RWPE2 (cell line): ENCODE data around the gene LRRC2.

Experiments used
- ATAC-seq: fragments of 200-7000 bp; cut with Tn5 transposase; 3 replicates; pipeline ENCODE4 v1.9.1; 2021; ENCODE audit warnings: low read depth
- DNase-seq: peaks from one replicate; pipeline ENCODE4 v3.0.0-alpha.2; 2020; ENCODE audit warnings: low spot score
- H3K27ac ChIP-seq: fragments of 450-650 bp; 2 replicates; pipeline ENCODE4 v1.5.1; 2017; ENCODE audit warnings: mild to moderate bottlenecking; ENCODE audit not compliant: poor library complexity, severe bottlenecking
- H3K27me3 ChIP-seq: fragments of 250-450 bp; sonication (Bioruptor Pico); 2 replicates; pipeline ENCODE4 v1.5.1; 2021; ENCODE audit warnings: mild to moderate bottlenecking, moderate library complexity; ENCODE audit not compliant: insufficient read depth, poor library complexity, severe bottlenecking
- H3K36me3 ChIP-seq: fragments of 250-450 bp; sonication (Bioruptor Pico); 2 replicates; pipeline ENCODE4 v1.5.1; 2020; ENCODE audit warnings: low read depth, mild to moderate bottlenecking, moderate library complexity
- H3K4me1 ChIP-seq: fragments of 250-450 bp; sonication (Bioruptor Pico); 2 replicates; pipeline ENCODE4 v1.5.1; 2021; ENCODE audit warnings: mild to moderate bottlenecking, moderate library complexity; ENCODE audit not compliant: insufficient read depth, poor library complexity, severe bottlenecking
- H3K4me3 ChIP-seq: fragments of 250-450 bp; sonication (Bioruptor Pico); 2 replicates; pipeline ENCODE4 v1.5.1; 2021; ENCODE audit warnings: mild to moderate bottlenecking, moderate library complexity; ENCODE audit not compliant: severe bottlenecking
- H3K9me3 ChIP-seq: fragments of 250-450 bp; sonication (Bioruptor Pico); 2 replicates; pipeline ENCODE4 v1.5.1; 2021; ENCODE audit warnings: mild to moderate bottlenecking, moderate library complexity; ENCODE audit not compliant: severe bottlenecking
- TF ChIP-seq, protein P1 (sequence below): fragments of 450-650 bp; IDR thresholded peaks from one replicate; pipeline ENCODE4 v1.5.1; 2017; ENCODE audit warnings: mild to moderate bottlenecking, moderate library complexity; ENCODE audit not compliant: poor library complexity, severe bottlenecking

LRRC2 gene

DNA sequence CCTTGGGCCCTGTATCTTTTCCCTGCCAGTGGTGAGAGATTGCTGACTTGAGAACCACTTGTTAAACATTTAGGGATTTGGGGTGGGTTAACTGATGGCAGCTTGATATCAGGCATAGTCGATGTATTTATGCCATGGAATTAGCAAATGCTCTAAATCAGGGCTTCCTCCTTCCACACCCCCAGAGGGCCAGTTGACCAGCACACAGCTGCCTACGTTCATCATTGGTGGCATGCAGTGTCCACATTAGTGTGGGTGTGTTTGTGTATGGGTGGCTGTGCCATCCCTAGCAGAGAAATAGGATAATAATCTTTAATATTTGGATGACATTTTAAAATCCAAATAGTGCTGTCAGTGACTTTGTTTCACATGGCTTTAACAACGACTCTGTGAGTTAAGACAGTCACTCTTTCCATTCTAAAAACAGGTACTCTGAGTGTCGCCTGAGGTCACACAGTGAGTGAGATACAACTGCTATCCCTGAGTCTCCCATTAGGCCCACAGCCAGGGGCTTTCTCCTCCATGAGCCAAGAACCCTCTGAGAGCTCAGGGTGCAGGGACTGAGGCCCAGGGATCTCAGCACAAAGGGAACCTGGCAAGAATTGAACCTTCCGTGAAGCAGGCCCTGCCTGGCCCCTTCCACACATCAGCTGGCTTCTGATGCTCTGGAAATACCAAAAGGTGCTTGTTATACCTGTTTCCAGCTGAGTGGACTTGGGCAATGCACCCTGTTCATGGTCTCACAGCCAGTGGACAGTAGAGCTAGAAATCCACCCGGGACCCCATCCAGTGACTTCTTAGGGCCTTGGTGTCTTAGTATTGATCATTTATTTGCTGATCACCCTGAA lies 97.1 kb downstream of the LRRC2 start:
- Histone ChIP-seq H3K36me3 (no peaks in the 10 kb centered on the region), H3K4me3 (no peak overlapping the region), H3K4me1 (no peaks in the 10 kb centered on the region), H3K9me3 (no peaks in the 10 kb centered on the region), H3K27me3 (peaks cover 17% of the 10 kb centered on the region), H3K27ac (no peak overlapping the region)
- TF ChIP-seq, protein P1, sequence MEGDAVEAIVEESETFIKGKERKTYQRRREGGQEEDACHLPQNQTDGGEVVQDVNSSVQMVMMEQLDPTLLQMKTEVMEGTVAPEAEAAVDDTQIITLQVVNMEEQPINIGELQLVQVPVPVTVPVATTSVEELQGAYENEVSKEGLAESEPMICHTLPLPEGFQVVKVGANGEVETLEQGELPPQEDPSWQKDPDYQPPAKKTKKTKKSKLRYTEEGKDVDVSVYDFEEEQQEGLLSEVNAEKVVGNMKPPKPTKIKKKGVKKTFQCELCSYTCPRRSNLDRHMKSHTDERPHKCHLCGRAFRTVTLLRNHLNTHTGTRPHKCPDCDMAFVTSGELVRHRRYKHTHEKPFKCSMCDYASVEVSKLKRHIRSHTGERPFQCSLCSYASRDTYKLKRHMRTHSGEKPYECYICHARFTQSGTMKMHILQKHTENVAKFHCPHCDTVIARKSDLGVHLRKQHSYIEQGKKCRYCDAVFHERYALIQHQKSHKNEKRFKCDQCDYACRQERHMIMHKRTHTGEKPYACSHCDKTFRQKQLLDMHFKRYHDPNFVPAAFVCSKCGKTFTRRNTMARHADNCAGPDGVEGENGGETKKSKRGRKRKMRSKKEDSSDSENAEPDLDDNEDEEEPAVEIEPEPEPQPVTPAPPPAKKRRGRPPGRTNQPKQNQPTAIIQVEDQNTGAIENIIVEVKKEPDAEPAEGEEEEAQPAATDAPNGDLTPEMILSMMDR = no peak
- no peak for ATAC-seq
- DNase-seq = no peak

GRCh38 chr3:46467562-46467961 lies 98.5 kb downstream of the LRRC2 start:
- ATAC-seq (no peak), DNase-seq (no peak)
- no peaks in the 10 kb centered on the region for H3K4me1 ChIP-seq
- H3K36me3 ChIP-seq = no peaks in the 10 kb centered on the region
- H3K4me3 ChIP-seq = no peak overlapping the region
- H3K9me3 ChIP-seq = no peaks in the 10 kb centered on the region
- H3K27me3 ChIP-seq = peaks cover 18% of the 10 kb centered on the region
- TF ChIP-seq, protein P1 = no peak
- H3K27ac ChIP-seq = no peak overlapping the region

DNA sequence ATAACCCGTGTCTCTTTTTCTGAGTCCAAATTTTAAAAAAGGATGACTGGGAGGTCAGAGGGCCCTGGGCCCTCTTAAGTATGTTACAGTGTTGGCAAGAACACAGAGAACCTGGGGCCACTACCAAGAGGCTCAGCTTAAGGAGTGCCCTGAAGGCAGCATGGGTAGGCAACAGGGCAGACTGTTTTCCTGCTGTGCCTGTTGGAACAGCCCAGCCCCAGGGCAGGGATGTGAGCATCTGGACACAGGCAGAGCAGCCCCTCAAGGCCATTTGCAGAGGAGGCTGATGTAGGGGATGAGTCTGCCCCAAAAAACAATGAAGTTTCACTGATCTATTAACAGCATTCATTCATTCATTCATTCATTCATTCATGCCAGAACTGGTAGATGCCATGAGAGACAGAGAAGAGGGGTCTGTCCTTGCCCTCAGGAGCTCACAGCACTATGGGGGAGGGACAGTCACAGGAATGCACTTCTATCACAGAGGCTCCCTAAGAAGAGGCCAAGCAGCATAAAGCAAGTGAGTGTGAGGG lies 99.2 kb downstream of the LRRC2 start:
- no peaks in the 10 kb centered on the region for H3K9me3 ChIP-seq
- no peaks in the 10 kb centered on the region for H3K36me3 ChIP-seq
- no peaks in the 10 kb centered on the region for H3K4me1 ChIP-seq
- no peak overlapping the region for H3K4me3 ChIP-seq
- H3K27me3 ChIP-seq = peaks cover 18% of the 10 kb centered on the region
- no peak overlapping the region for H3K27ac ChIP-seq
- no peak for DNase-seq
- TF ChIP-seq, protein P1 = no peak
- ATAC-seq = no peak

DNA sequence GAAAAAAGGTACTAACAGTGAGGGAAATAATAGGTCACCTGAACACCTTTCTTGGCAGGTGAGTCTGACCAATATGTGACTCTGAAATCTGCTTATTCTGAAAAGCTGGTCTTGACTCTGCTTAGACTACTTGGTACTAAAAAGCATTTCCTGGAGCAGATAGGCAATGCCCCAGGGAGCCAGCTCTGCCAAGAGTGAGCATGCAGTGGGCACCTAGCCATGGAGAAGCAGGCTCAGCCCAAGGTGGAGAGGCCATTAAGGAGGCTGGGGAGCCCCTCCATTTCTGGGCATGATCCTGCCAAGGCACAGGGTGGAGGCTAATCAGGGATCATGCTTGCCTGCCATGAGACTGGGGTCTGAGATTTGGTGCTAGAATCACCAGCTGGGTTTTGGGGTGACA lies 99.8 kb downstream of the LRRC2 start:
- no peaks in the 10 kb centered on the region for H3K4me1 ChIP-seq
- TF ChIP-seq, protein P1 = no peak

More for the DNA sequence above, 99.8 kb downstream of the LRRC2 start:
- no peaks in the 10 kb centered on the region for H3K36me3 ChIP-seq
- H3K27me3 ChIP-seq = peaks cover 18% of the 10 kb centered on the region
- H3K4me3 ChIP-seq = no peak overlapping the region
- no peaks in the 10 kb centered on the region for H3K9me3 ChIP-seq
- ATAC-seq = no peak
- no peak for DNase-seq
- H3K27ac ChIP-seq = no peak overlapping the region
